Hematopoietic multipotent progenitor cell treated with erythropoietin and hydrocortisone succinate and interleukin-3 and kit ligand, for 15 days (in vitro differentiated cells): ENCODE results near the gene PCDHA8.
"Not testable (repeated sequence)": the region's sequence is repeated elsewhere in the genome, so short reads cannot be mapped to it uniquely, and the experiment has no call there.

Experiments
- DNase-seq: peaks from one replicate; pipeline ENCODE4 v3.0.0-alpha.2; 2015; ENCODE audit warnings: low spot score

PCDHA8 gene

GRCh38 chr5:140827704-140828361 is 13.2 kb upstream of the PCDHA8 start, which contains the start of gene PCDHA6:
Gene PCDHA6 (plus strand): TSS chr5:140827960. CDS start chr5:140828092, 132 bp downstream.
- DNase-seq, result no peak

- DNase-seq, result no peak
Measured at GRCh38 chr5:140828362-140828737, 12.6 kb upstream of the PCDHA8 start.

DNA sequence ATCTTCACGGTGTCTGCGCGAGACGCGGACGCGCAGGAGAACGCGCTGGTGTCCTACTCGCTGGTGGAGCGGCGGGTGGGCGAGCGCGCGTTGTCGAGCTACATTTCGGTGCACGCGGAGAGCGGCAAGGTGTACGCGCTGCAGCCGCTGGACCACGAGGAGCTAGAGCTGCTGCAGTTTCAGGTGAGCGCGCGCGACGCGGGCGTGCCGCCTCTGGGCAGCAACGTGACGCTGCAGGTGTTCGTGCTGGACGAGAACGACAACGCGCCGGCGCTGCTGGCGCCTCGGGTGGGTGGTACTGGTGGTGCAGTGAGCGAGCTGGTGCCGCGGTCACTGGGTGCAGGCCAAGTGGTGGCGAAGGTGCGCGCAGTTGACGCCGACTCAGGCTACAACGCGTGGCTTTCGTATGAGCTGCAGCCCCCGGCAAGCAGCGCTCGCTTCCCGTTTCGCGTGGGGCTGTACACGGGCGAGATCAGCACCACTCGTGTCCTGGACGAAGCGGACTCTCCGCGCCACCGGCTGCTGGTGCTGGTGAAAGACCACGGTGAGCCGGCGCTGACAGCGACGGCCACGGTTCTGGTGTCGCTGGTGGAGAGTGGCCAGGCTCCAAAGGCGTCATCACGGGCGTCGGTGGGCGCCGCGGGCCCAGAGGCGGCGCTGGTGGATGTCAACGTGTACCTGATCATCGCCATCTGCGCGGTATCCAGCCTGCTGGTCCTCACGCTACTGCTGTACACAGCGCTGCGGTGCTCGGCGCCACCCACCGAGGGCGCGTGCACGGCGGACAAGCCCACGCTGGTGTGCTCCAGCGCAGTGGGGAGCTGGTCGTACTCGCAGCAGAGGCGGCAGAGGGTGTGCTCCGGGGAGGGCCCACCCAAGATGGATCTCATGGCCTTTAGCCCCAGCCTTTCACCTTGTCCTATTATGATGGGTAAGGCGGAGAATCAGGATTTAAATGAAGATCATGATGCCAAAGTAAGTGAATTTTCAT is 11.2 kb upstream of the PCDHA8 start:
- DNase-seq, result not testable (repeated sequence)

DNA sequence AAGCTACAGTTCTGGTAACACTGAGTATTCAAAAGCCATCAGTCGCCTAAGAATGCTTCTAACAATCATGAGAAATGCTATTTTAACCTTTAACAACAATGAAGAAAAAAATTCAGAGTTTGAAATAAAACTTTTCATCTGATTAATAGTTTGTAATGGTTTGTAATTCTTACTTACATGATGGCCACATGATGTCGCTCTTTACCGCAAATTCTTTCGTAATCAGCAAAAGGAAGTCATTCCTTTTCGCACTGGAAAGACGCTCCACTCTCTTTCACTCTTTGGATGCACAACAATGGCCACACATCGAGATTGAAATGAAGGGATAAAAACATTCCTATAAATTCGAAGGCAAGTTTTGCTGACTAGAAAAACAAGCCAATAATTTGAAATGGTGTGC is 7.0 kb upstream of the PCDHA8 start, which contains the start of gene PCDHA7:
TSS of gene PCDHA7 (plus strand) at position 277 of the 400 bp plus-strand sequence. CDS start at position 392, 115 bp downstream.
- no peak for DNase-seq

- not testable (repeated sequence) for DNase-seq
Measured at GRCh38 chr5:140834439-140835008, 6.5 kb upstream of the PCDHA8 start.

DNA sequence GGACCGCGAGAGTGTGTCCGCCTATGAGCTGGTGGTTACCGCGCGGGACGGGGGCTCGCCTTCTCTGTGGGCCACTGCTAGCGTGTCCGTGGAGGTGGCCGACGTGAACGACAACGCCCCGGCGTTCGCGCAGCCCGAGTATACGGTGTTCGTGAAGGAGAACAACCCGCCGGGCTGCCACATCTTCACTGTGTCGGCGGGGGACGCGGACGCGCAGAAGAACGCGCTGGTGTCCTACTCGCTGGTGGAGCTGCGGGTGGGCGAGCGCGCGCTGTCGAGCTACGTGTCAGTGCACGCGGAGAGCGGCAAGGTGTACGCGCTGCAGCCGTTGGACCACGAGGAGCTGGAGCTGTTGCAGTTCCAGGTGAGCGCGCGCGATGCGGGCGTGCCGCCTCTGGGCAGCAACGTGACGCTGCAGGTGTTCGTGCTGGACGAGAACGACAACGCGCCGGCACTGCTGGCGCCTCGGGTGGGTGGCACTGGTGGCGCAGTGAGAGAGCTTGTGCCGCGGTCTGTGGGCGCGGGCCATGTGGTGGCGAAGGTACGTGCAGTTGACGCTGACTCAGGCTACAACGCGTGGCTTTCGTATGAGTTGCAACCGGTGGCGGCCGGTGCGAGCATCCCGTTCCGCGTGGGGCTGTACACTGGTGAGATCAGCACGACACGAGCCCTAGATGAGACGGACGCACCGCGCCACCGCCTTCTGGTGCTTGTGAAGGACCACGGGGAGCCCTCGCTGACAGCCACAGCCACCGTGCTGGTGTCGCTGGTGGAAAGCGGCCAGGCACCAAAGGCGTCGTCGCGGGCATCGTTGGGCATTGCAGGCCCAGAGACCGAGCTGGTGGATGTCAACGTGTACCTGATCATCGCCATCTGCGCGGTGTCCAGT is 5.1 kb upstream of the PCDHA8 start:
- no peak for DNase-seq

- DNase-seq, result no peak
Measured at GRCh38 chr5:140842798-140843733, 2.1 kb downstream of the PCDHA8 start.

- not testable (repeated sequence) for DNase-seq
Measured at GRCh38 chr5:140848139-140849102, 7.4 kb downstream of the PCDHA8 start, which contains the start of gene PCDHA9. Gene PCDHA9 (plus strand): TSS chr5:140848382. CDS start chr5:140848496, 114 bp downstream.

- DNase-seq, result not testable (repeated sequence)
Measured at GRCh38 chr5:140849831-140850634, 9.0 kb downstream of the PCDHA8 start.

- no peak for DNase-seq
Measured at GRCh38 chr5:140855772-140856674, 15.0 kb downstream of the PCDHA8 start, which contains the start of gene PCDHA10. Gene PCDHA10 (plus strand): TSS chr5:140855897. CDS start chr5:140856049, 152 bp downstream.

DNA sequence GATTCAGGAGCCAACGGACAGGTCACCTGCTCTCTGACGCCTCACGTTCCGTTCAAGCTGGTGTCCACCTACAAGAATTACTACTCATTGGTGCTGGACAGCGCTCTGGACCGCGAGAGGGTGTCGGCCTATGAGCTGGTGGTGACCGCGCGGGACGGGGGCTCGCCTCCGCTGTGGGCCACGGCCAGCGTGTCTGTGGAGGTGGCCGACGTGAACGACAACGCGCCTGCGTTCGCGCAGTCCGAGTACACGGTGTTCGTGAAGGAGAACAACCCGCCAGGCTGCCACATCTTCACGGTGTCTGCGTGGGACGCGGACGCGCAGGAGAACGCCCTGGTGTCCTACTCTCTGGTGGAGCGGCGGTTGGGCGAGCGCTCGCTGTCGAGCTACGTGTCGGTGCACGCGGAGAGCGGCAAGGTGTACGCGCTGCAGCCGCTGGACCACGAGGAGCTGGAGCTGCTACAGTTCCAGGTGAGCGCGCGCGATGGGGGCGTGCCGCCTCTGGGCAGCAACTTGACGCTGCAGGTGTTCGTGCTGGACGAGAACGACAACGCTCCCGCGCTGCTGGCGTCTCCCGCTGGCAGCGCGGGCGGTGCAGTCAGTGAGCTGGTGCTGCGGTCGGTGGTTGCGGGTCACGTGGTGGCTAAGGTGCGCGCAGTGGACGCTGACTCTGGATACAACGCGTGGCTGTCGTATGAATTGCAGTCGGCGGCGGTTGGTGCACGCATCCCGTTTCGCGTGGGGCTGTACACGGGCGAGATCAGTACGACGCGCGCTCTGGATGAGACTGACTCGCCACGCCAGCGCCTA is 16.4 kb downstream of the PCDHA8 start:
- no peak for DNase-seq

- no peak for DNase-seq
Measured at GRCh38 chr5:140857987-140858240, 16.9 kb downstream of the PCDHA8 start.

- DNase-seq, result no peak
Measured at GRCh38 chr5:140862441-140863295, 21.7 kb downstream of the PCDHA8 start.

GRCh38 chr5:140868721-140869554 is 28.0 kb downstream of the PCDHA8 start, which contains the start of gene PCDHA11:
Gene PCDHA11 (plus strand): TSS chr5:140868957. CDS start chr5:140869104, 147 bp downstream.
- DNase-seq, result no peak
